Lung (tissue), 12 donors: ENCODE measurements around the gene ARSI. TPM values are rescaled to one million over a fixed set of nuclear protein-coding genes. Genes with fewer than 3 reads are reported as not detected.

Source experiments
- ATAC-seq: fragments of 200-7000 bp; cut with Tn5 transposase; one replicate; pipeline ENCODE4 v1.9.1; 2020; ENCODE audit warnings: moderate number of reproducible peaks; ENCODE audit not compliant: insufficient read depth, low FRiP score
- DNase-seq, 3 donors: peaks; one replicate each; pipeline ENCODE4 v3.0.0-alpha.2; 2013 to 2017
- H3K27ac ChIP-seq, 2 donors: one replicate each; pipeline ENCODE4 v1.5.1; 2013; ENCODE audit warnings: mild to moderate bottlenecking in 2 of 2, moderate library complexity in 2 of 2, control low read depth in 1 of 2, inconsistent platforms in 1 of 2, low read depth in 1 of 2, low read length in 1 of 2
- H3K27me3 ChIP-seq, 3 donors: one replicate each; pipeline ENCODE4 v1.5.1; 2013; ENCODE audit warnings: low read length in 2 of 3; ENCODE audit not compliant: control insufficient read depth in 3 of 3, insufficient read depth in 3 of 3
- H3K36me3 ChIP-seq, 4 donors: one replicate each; pipeline ENCODE4 v1.5.1; 2013; ENCODE audit warnings: low read length in 4 of 4, mild to moderate bottlenecking in 1 of 4, moderate library complexity in 1 of 4; ENCODE audit not compliant: control insufficient read depth in 4 of 4, insufficient read depth in 4 of 4
- H3K4me1 ChIP-seq, 5 donors: one replicate each; pipeline ENCODE4 v1.5.1; 2013; ENCODE audit warnings: low read length in 5 of 5, mild to moderate bottlenecking in 2 of 5, moderate library complexity in 1 of 5; ENCODE audit not compliant: control insufficient read depth in 5 of 5, insufficient read depth in 5 of 5
- H3K4me3 ChIP-seq: one replicate; pipeline ENCODE4 v1.5.1; 2013; ENCODE audit warnings: mild to moderate bottlenecking, control low read depth, moderate library complexity
- H3K9ac ChIP-seq, 2 donors: one replicate each; pipeline ENCODE4 v1.5.1; 2013; ENCODE audit warnings: low read length in 2 of 2, control low read depth in 1 of 2; ENCODE audit not compliant: insufficient read depth in 1 of 2
- H3K9me3 ChIP-seq, 4 donors: one replicate each; pipeline ENCODE4 v1.5.1; 2013; ENCODE audit warnings: low read length in 3 of 4, mild to moderate bottlenecking in 1 of 4, moderate library complexity in 1 of 4; ENCODE audit not compliant: control insufficient read depth in 4 of 4, insufficient read depth in 3 of 4
- CTCF ChIP-seq: IDR thresholded peaks from 2 replicates; pipeline ENCODE4 v1.5.1; 2012; ENCODE audit warnings: mild to moderate bottlenecking; ENCODE audit errors: control extremely low read depth, extremely low read depth
- WGBS, 2 donors: extraction: QIAGEN DNeasy Blood & Tissue Kit; methylation state at CpG; one replicate each; pipeline ENCODE4 v1.1.7; 2013; 5-methylcytosine and 5-hydroxymethylcytosine counted together
- polyA plus RNA-seq, 2 donors: library from polyadenylated mRNA; stranded (reverse); fragments of 200-250 nt; gene quantifications; one replicate each; pipeline ENCODE4 v1.2.1, GENCODE V29; 2013
- total RNA-seq, 2 donors: library from RNA; depleted of rRNA in 1 of 2; stranded (reverse); fragments of >200 nt in 1 of 2; gene quantifications; one replicate each; pipeline ENCODE4 v1.2.1, GENCODE V29; 2014 to 2021
- donor health status: control.
- donor health status: control.
- donor health status: Bipolar disorder and iron deficiency.
- donor health status: healthy.
- donor health status: DM: yes; HTN: yes; CAD: no.

ARSI gene
- total and polyA plus RNA-seq, 4 donors = 0.91 to 15.4 (median 4.1) TPM

DNA sequence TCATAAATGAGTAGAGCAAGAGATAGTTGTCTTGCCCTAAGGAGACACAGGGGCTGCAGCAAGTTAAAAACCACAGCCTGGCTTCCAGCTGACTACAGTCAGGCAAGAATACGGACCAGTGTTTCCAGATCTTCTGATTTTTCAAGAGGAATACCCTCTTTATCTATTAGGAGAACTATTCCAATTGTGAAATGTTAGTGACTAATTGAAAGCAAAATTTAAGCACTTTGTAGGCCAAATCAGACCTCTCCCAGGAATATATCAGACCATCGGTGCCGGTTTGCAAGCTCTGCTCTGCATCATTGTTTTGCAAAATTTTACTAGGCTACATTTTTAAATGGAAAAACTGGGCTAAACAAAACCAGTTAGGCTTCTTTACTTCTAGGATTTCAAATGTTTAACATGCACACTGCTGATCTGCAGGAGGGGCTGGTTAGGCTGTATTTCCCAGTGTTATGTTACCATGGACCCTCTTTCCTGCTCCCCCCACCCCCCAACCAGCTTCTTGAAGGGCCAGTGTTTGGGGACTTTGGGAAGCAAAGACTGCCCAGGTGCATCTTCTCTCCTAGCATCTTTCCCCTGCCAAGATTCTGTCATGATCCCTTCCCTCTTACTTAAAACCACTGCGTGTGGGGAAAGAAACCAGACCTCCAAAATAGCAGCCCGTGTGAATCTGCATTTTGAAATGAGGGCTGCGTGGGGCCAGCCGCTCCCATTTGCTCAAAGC, 1.1 kb upstream of the ARSI start:
- DNase-seq (peak; percentile 98 to 100 (median 100)), ATAC-seq (no peak)
- no peak overlapping the region for H3K4me3 ChIP-seq
- H3K36me3 ChIP-seq = no peaks in the 10 kb centered on the region
- H3K27ac ChIP-seq = peak overlapping the region in 1 of 2 donors; percentile 23
- H3K9ac ChIP-seq = peak overlapping the region in 1 of 2 donors; percentile 84
- TF ChIP-seq CTCF = no peak
- 70 to 74% methylated on average over 7 of the region's 7 CpGs for WGBS, 2 donors
- H3K27me3 ChIP-seq = no peaks in the 10 kb centered on the region
- no peaks in the 10 kb centered on the region for H3K9me3 ChIP-seq
- peaks cover 0 to 73% (median 19%) of the 10 kb centered on the region in 5 donors for H3K4me1 ChIP-seq

DNA sequence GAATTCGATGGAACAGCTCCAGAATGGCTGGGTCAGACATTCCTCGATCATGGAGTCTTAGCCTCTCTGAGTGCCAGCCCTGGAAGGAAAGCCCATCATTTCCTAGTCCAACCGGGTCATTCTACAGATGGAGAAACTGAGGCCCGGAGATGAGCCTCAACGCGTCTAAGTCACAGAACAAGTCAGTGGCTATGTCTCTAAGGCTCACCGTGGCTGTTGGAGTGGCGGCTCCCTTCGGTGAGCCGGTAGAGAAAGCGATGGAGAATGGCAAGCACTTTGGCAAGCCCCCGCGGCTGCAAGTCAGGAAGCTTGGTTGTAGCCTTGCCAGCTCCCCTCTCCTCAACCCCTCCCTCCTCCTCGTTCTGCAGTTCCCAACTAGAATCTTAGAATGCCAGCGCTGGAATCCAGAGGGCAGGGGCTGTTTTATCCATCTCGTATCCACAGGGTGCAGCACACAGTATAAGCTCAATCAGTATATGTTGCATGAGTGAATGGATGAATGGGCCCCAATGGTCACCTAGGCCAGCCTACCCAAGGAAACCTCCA, 438 bp upstream of the ARSI start:
- 15 to 17% methylated on average over 16 of the region's 16 CpGs for WGBS, 2 donors
- no peak overlapping the region for H3K4me3 ChIP-seq
- no peaks in the 10 kb centered on the region for H3K9me3 ChIP-seq
- no peak for TF ChIP-seq CTCF
- no peaks in the 10 kb centered on the region for H3K36me3 ChIP-seq
- DNase-seq (peak; percentile 83 to 92 (median 91)), ATAC-seq (no peak)
- H3K4me1 ChIP-seq = peaks cover 0 to 76% (median 19%) of the 10 kb centered on the region in 5 donors
- peak overlapping the region in 1 of 2 donors; percentile 84 for H3K9ac ChIP-seq
- H3K27me3 ChIP-seq = no peaks in the 10 kb centered on the region
- peak overlapping the region in 1 of 2 donors; percentile 23 for H3K27ac ChIP-seq

DNA sequence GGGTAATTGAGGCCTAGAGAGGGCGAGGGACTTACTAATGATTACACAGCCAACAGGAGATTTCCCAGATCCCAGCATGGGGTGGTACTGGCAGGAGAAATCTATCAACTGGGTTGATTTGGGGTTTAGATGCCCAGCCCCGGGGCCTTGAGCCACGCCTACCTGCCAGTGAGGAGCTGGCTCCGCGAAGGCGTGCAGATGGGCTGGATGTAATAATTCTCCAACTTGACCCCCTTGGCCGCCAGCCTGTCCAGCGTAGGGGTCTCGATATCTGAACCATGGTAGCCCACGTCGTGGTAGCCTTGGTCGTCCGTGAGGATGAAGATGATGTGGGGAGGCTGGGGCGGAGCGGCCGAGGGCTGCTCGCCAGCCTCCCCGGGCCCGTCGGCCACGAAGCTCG, 804 bp downstream of the ARSI start:
- Histone ChIP-seq H3K27me3 (no peaks in the 10 kb centered on the region), H3K4me1 (peaks cover 0 to 64% (median 19%) of the 10 kb centered on the region in 5 donors), H3K9me3 (no peaks in the 10 kb centered on the region), H3K9ac (peak overlapping the region in 1 of 2 donors; percentile 91), H3K27ac (no peak overlapping the region), H3K36me3 (peaks cover 0 to 7% (median 0%) of the 10 kb centered on the region in 4 donors), H3K4me3 (no peak overlapping the region)
- no peak for TF ChIP-seq CTCF
- WGBS, 2 donors = 20 to 24% methylated on average over 22 of the region's 22 CpGs
- ATAC-seq = no peak
- DNase-seq = peak in 2 of 3 donors; percentile 41 to 61
